Tibial nerve (tissue), 4 donors: Measurements from ENCODE around the gene MATN3. TPM values are rescaled to one million over a fixed set of nuclear protein-coding genes. Genes with fewer than 3 reads are reported as not detected.

Experiments used
- DNase-seq, 2 donors: peaks; one replicate each; pipeline ENCODE4 v3.0.0-alpha.2; 2019; ENCODE audit warnings: low spot score in 2 of 2
- H3K27ac ChIP-seq, 4 donors: fragments of 200-600 bp; sonication (generic) in 3 of 4; one replicate each; pipeline ENCODE4 v1.5.1; 2017 to 2019; ENCODE audit warnings: mild to moderate bottlenecking in 1 of 4
- H3K27me3 ChIP-seq, 2 donors: fragments of 200-600 bp; sonication (generic) in 1 of 2; one replicate each; pipeline versions ENCODE4 v1.5.1 to v1.6.0; 2017 to 2019
- H3K36me3 ChIP-seq, 3 donors: fragments of 200-600 bp; sonication (generic); one replicate each; pipeline ENCODE4 v1.5.1; 2018 to 2019
- H3K4me1 ChIP-seq, 4 donors: fragments of 200-600 bp; sonication (generic) in 3 of 4; one replicate each; pipeline ENCODE4 v1.5.1; 2017 to 2019
- H3K4me3 ChIP-seq, 4 donors: fragments of 200-600 bp; sonication (generic) in 3 of 4; one replicate each; pipeline ENCODE4 v1.5.1; 2017 to 2019; ENCODE audit warnings: mild to moderate bottlenecking in 1 of 4, moderate library complexity in 1 of 4
- H3K9me3 ChIP-seq, 4 donors: fragments of 200-600 bp; sonication (generic) in 3 of 4; one replicate each; pipeline ENCODE4 v1.5.1; 2017 to 2019
- EP300 ChIP-seq, 2 donors: sonication (generic); formaldehyde crosslinking; IDR thresholded peaks; one replicate each; pipeline ENCODE4 v1.6.1; 2017; ENCODE audit warnings: antibody characterized with exemption in 2 of 2, mild to moderate bottlenecking in 1 of 2
- POLR2A ChIP-seq, 2 donors: fragments of 450-650 bp; IDR thresholded peaks; one replicate each; pipeline ENCODE4 v1.6.1; 2017; ENCODE audit warnings: antibody characterized with exemption in 2 of 2, mild to moderate bottlenecking in 2 of 2, moderate library complexity in 2 of 2
- WGBS, 2 donors: methylation state at CpG; one replicate each; pipeline ENCODE4 v1.1.5; 2018; 5-methylcytosine and 5-hydroxymethylcytosine counted together
- total RNA-seq, 4 donors: library from RNA; depleted of rRNA; stranded (reverse); fragments of >200 nt; gene quantifications; one replicate each; pipeline ENCODE4 v1.1.0, GENCODE V29; 2016
- TF ChIP-seq, protein P1 (sequence below), 5 experiments: fragments of 200-600 bp in 3 of 5; fragments of 450-650 bp in 2 of 5; sonication (generic) in 3 of 5; IDR thresholded peaks; one replicate each; pipeline ENCODE4 v1.5.1; 2016 to 2019; ENCODE audit warnings: antibody characterized with exemption in 5 of 5, mild to moderate bottlenecking in 3 of 5, moderate library complexity in 2 of 5

MATN3 gene
- total RNA-seq, 4 donors from 2014 or later: 11.4 to 35.2 (median 29.8) TPM

GRCh38 chr2:20054931-20055330 lies 42.5 kb upstream of the MATN3 start:
- 91 to 96% methylated on average over 3 of the region's 3 CpGs for WGBS, 2 donors

DNA sequence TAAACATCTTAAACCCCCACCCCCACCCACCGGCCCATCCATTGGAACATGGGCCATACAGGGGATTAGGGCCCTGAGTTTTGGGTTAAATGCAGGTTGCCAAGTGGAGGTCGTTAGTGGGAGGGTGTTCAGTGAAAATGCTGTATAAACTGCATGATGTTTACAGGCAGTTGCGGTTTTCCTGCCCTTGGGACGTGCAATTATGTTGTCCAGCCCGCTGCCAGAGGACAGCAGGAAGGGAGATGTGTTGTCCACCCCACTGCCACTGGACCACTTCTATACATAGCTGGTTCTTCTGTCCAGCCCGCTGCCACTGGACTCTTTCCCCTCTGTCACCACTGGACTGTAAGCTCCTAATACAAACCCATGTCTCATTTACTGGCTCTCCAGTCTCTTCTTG lies 41.7 kb upstream of the MATN3 start:
- Histone ChIP-seq H3K4me1 (peaks cover 0 to 23% (median 5%) of the 10 kb centered on the region in 4 donors), H3K36me3 (no peaks in the 10 kb centered on the region), H3K4me3 (no peak overlapping the region), H3K27me3 (no peaks in the 10 kb centered on the region), H3K9me3 (no peaks in the 10 kb centered on the region), H3K27ac (no peak overlapping the region)
- WGBS, 2 donors: 76 to 86% methylated on average over 6 of the region's 6 CpGs
- TF ChIP-seq EP300 (IDR thresholded peaks at IDR 0.05): no peak
- TF ChIP-seq, protein P1, sequence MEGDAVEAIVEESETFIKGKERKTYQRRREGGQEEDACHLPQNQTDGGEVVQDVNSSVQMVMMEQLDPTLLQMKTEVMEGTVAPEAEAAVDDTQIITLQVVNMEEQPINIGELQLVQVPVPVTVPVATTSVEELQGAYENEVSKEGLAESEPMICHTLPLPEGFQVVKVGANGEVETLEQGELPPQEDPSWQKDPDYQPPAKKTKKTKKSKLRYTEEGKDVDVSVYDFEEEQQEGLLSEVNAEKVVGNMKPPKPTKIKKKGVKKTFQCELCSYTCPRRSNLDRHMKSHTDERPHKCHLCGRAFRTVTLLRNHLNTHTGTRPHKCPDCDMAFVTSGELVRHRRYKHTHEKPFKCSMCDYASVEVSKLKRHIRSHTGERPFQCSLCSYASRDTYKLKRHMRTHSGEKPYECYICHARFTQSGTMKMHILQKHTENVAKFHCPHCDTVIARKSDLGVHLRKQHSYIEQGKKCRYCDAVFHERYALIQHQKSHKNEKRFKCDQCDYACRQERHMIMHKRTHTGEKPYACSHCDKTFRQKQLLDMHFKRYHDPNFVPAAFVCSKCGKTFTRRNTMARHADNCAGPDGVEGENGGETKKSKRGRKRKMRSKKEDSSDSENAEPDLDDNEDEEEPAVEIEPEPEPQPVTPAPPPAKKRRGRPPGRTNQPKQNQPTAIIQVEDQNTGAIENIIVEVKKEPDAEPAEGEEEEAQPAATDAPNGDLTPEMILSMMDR (IDR thresholded peaks at IDR 0.05): no peak
- no peak for TF ChIP-seq POLR2A (IDR thresholded peaks at IDR 0.05)
- DNase-seq: no peak

More at GRCh38 chr2:20054931-20055330, 42.5 kb upstream of the MATN3 start:
- Histone ChIP-seq H3K4me3 (no peak overlapping the region), H3K4me1 (peaks cover 0 to 15% (median 0%) of the 10 kb centered on the region in 4 donors), H3K27ac (no peak overlapping the region), H3K36me3 (no peaks in the 10 kb centered on the region), H3K9me3 (no peaks in the 10 kb centered on the region), H3K27me3 (no peaks in the 10 kb centered on the region)
- no peak for TF ChIP-seq POLR2A (IDR thresholded peaks at IDR 0.05)
- TF ChIP-seq, protein P1 (IDR thresholded peaks at IDR 0.05): no peak
- no peak for TF ChIP-seq EP300 (IDR thresholded peaks at IDR 0.05)
- no peak for DNase-seq

GRCh38 chr2:20052861-20053281 lies 40.4 kb upstream of the MATN3 start:
- Histone ChIP-seq H3K9me3 (no peaks in the 10 kb centered on the region), H3K4me3 (peak overlapping the region; percentile 65 to 86 (median 74)), H3K4me1 (peaks cover 0 to 35% (median 13%) of the 10 kb centered on the region in 4 donors), H3K36me3 (no peaks in the 10 kb centered on the region), H3K27me3 (no peaks in the 10 kb centered on the region), H3K27ac (peak overlapping the region in 3 of 4 donors; percentile 96 to 100 (median 97))
- TF ChIP-seq, protein P1 (IDR thresholded peaks at IDR 0.05): no peak
- TF ChIP-seq POLR2A (IDR thresholded peaks at IDR 0.05) (no peak), EP300 (IDR thresholded peaks at IDR 0.05) (no peak)
- peak; percentile 48 to 68 for DNase-seq
- 10 to 11% methylated on average over 5 of the region's 5 CpGs for WGBS, 2 donors

DNA sequence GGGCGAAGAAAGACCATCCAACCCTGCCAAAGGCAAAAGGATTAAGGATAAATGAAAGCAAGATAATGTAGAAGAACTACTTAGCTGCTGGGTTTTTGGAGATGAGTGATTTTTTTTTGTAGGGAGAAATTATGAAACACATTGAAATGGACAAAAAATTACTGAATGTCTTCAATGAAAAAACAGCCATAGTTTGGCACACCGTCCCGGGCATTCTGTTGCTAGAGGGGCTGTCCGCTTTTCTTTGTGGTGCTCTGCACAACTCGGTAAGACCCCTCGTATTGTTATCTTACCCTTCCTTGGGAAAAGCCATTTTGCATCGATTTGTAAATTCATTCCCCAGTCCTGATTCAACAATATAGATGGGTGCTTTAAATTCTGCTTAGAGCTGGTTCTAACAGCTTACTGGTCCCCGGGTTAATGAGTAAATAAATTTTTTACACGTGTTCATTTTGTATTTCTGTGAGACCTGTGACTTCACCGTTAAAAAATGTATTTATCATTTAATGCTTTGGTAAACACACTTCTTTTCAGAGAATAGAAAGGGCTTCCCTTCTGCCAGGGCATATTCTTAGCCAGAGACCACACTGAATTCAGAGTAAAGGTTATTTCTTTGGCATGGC lies 39.9 kb upstream of the MATN3 start:
- Histone ChIP-seq H3K27me3 (no peaks in the 10 kb centered on the region), H3K4me3 (peak overlapping the region; percentile 65 to 86 (median 74)), H3K27ac (peak overlapping the region; percentile 96 to 100 (median 97)), H3K4me1 (peaks cover 0 to 39% (median 13%) of the 10 kb centered on the region in 4 donors), H3K9me3 (no peaks in the 10 kb centered on the region), H3K36me3 (no peaks in the 10 kb centered on the region)
- DNase-seq: no peak
- TF ChIP-seq POLR2A (IDR thresholded peaks at IDR 0.05): peak in 1 of 2 donors; percentile 46
- TF ChIP-seq, protein P1 (IDR thresholded peaks at IDR 0.05): no peak
- 1 to 3% methylated on average over 10 of the region's 10 CpGs for WGBS, 2 donors

DNA sequence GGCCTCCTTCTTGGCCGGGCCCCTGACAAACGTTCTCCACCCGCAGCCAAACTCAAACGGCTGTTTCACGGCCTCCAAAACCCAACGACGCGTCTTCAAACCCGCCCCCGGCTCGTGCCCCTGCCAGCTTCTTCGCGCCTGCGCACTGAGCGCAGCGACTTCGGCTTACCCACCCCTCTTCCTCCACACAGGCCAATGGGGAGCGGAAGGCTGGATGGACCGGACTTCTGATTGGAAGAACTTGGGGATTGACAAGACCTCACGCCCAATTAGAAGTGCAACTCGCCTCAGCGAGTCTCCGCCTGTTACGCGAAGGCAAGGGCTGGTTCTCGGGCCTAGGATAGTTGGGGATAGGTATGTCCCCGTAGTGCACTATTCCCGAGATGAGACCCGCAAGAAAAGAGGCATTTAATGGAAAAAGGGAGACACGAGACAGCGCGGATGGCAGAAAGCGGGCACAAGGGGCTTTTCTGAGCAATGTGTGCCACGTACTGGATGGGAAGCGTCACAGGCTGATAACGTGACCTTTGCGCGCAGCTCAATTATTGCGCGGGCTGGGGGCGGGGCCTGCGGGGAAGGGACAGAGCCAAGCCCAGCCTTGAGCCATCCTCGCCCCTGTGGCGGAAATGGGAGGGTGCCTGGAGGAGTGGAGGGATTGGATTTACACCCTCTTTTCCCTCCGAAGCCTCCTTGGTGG lies 39.2 kb upstream of the MATN3 start, which contains the start of gene LAPTM4A:
TSS of gene LAPTM4A (minus strand) at position 97 of the 697 bp plus-strand sequence. CDS start 108 bp downstream, outside the sequence.
- H3K27ac ChIP-seq: peak within 1 kb of the TSS; percentile 96 to 100 (median 97)
- H3K9me3 ChIP-seq: no peaks in the 10 kb centered on the region
- no peaks in the 10 kb centered on the region for H3K36me3 ChIP-seq
- peaks cover 0 to 43% (median 13%) of the 10 kb centered on the region in 4 donors for H3K4me1 ChIP-seq
- H3K4me3 ChIP-seq: peak within 1 kb of the TSS; percentile 65 to 86 (median 74)
- 0 to 1% methylated on average over 36 to 40 of the region's 45 CpGs for WGBS, 2 donors
- TF ChIP-seq, protein P1 (IDR thresholded peaks at IDR 0.05): peak in 2 of 5 experiments; percentile 45 to 59
- TF ChIP-seq EP300 (IDR thresholded peaks at IDR 0.05) (peak; percentile 49 to 97), POLR2A (IDR thresholded peaks at IDR 0.05) (peak; percentile 93 to 95)
- H3K27me3 ChIP-seq: no peaks in the 10 kb centered on the region
- DNase-seq: peak; percentile 96 to 97
